SK-N-MC (cell line): ENCODE results near the gene PLAAT4.

ENCODE experiments used
- DNase-seq: peaks from one replicate; pipeline ENCODE4 v3.0.0-alpha.2; 2011; ENCODE audit warnings: low read depth, low spot score
- H3K27ac ChIP-seq: fragments of 200-600 bp; sonication (generic); 2 replicates; pipeline ENCODE4 v1.5.1; 2016; ENCODE audit warnings: mixed run types
- H3K36me3 ChIP-seq: fragments of 200-600 bp; sonication (generic); 2 replicates; pipeline ENCODE4 v1.6.1; 2017; ENCODE audit warnings: antibody characterized with exemption, low read length, mixed read lengths; ENCODE audit not compliant: insufficient read depth
- H3K4me3 ChIP-seq: fragments of 200-600 bp; sonication (generic); 2 replicates; pipeline ENCODE4 v1.5.1; 2016
- H3K9ac ChIP-seq: fragments of 200-600 bp; sonication (generic); 2 replicates; pipeline ENCODE4 v1.8.0; 2017; ENCODE audit warnings: mixed run types, mixed read lengths; ENCODE audit not compliant: insufficient read length
- H3K9me3 ChIP-seq: fragments of 200-600 bp; sonication (generic); 2 replicates; pipeline ENCODE4 v1.6.1; 2017; ENCODE audit warnings: low read depth, mild to moderate bottlenecking, antibody characterized with exemption, low read length, moderate library complexity, mixed read lengths
- EZH2 ChIP-seq: fragments of 200-600 bp; sonication (generic); IDR thresholded peaks from one replicate; pipeline ENCODE4 v1.6.1; 2017; ENCODE audit warnings: antibody characterized with exemption
- FOXP2 ChIP-seq: optimal IDR thresholded peaks from 2 replicates; pipeline ENCODE3; 2011; ENCODE audit warnings: mild to moderate bottlenecking, moderate library complexity; ENCODE audit not compliant: insufficient read depth; ENCODE audit errors: extremely low read length, control extremely low read depth
- POLR2AphosphoS5 ChIP-seq: IDR thresholded peaks from 2 replicates; pipeline ENCODE4 v1.6.1; 2012; ENCODE audit warnings: mild to moderate bottlenecking, low read depth, low read length, borderline replicate concordance

The PLAAT4 gene

GRCh38 chr11:63536669-63537292 is at the start of gene PLAAT4:
Gene PLAAT4, plus strand, starts transcription at chr11:63536808. Its CDS starts 61 bp downstream, at chr11:63536869.
- H3K4me3 ChIP-seq, result no peak within 1 kb of the TSS
- no peaks in the 10 kb centered on the region for H3K9me3 ChIP-seq
- DNase-seq, result no peak
- no peaks in the 10 kb centered on the region for H3K36me3 ChIP-seq
- TF ChIP-seq EZH2 (no peak), POLR2AphosphoS5 (no peak), FOXP2 (no peak)
- H3K9ac ChIP-seq, result peak within 1 kb of the TSS; percentile 0
- H3K27ac ChIP-seq, result no peak within 1 kb of the TSS

DNA sequence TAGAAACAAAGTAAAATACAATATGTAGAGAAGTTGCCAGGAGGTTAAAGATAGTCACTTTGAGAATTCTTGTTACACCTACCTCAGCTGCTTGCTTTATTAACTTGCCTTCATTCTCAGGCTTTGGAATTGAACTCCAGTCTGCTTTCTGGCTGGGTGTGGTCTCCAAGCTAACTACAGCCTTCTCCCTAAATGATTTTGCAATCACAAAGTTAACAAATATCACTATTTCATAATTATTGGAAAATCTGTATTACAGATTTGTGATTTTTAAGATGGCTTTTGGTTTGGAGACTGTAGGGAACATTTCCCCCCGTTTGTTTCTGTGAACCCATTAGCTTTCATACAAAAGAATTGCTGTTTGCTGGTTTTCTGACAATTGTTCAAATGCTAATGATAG is 47.8 kb upstream of the PLAAT4 start:
- TF ChIP-seq EZH2, result no peak
- no peak for TF ChIP-seq POLR2AphosphoS5
- TF ChIP-seq FOXP2, result no peak
- Histone ChIP-seq H3K27ac (no peak overlapping the region), H3K36me3 (no peaks in the 10 kb centered on the region), H3K4me3 (no peak overlapping the region), H3K9me3 (no peaks in the 10 kb centered on the region), H3K9ac (no peak overlapping the region)
- no peak for DNase-seq

DNA sequence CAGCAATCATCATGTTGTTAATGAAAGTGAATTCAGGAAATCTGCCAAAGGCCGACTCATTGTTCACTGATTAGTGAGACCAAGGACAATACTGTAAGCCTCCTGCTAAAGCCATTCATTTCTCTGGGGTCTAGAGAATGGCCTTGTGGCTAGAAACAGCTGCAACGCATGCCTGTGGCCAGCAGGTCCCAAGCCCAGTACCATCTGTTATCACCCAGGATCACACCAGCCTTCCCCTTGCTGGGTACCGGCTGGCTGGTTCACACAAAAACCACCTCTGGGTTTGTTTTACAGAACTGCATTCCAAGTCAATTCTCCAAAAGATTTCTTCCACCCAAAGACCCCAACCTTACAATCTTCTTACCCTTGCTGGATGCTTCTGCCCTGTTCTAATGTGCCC is 46.7 kb upstream of the PLAAT4 start:
- Histone ChIP-seq H3K9ac (no peak overlapping the region), H3K36me3 (no peaks in the 10 kb centered on the region), H3K27ac (no peak overlapping the region), H3K4me3 (no peak overlapping the region), H3K9me3 (no peaks in the 10 kb centered on the region)
- TF ChIP-seq EZH2 (no peak), POLR2AphosphoS5 (no peak), FOXP2 (no peak)
- no peak for DNase-seq

GRCh38 chr11:63490551-63491239 is 45.9 kb upstream of the PLAAT4 start, which contains the start of gene PLAAT5:
Gene PLAAT5, minus strand, starts transcription at chr11:63491167. Its CDS starts 133 bp downstream, at chr11:63491034.
- no peak within 1 kb of the TSS for H3K9ac ChIP-seq
- no peak for DNase-seq
- TF ChIP-seq FOXP2 (no peak), POLR2AphosphoS5 (no peak), EZH2 (no peak)
- no peak within 1 kb of the TSS for H3K27ac ChIP-seq
- no peaks in the 10 kb centered on the region for H3K36me3 ChIP-seq
- H3K4me3 ChIP-seq, result no peak within 1 kb of the TSS
- no peaks in the 10 kb centered on the region for H3K9me3 ChIP-seq

DNA sequence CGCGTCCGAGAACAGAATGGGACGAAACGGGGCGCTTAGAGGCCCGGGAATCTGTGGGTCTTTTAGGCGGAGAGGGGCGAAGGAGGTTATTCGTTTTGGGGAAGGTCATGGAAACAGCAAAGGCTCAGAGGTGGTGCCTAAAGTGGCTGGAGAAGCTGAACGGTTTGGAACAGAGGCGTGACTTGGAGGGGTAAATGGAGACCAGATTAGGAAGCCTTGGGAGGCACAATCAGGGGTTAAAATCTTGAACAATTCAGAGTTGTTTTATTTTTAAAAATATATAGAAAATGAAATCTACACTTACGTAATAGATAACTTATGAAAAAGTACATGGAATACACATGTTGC is 45.4 kb upstream of the PLAAT4 start:
- H3K27ac ChIP-seq, result no peak overlapping the region
- H3K4me3 ChIP-seq, result no peak overlapping the region
- TF ChIP-seq FOXP2 (no peak), POLR2AphosphoS5 (no peak), EZH2 (no peak)
- no peak for DNase-seq
- H3K9me3 ChIP-seq, result no peaks in the 10 kb centered on the region
- no peak overlapping the region for H3K9ac ChIP-seq
- H3K36me3 ChIP-seq, result no peaks in the 10 kb centered on the region

DNA sequence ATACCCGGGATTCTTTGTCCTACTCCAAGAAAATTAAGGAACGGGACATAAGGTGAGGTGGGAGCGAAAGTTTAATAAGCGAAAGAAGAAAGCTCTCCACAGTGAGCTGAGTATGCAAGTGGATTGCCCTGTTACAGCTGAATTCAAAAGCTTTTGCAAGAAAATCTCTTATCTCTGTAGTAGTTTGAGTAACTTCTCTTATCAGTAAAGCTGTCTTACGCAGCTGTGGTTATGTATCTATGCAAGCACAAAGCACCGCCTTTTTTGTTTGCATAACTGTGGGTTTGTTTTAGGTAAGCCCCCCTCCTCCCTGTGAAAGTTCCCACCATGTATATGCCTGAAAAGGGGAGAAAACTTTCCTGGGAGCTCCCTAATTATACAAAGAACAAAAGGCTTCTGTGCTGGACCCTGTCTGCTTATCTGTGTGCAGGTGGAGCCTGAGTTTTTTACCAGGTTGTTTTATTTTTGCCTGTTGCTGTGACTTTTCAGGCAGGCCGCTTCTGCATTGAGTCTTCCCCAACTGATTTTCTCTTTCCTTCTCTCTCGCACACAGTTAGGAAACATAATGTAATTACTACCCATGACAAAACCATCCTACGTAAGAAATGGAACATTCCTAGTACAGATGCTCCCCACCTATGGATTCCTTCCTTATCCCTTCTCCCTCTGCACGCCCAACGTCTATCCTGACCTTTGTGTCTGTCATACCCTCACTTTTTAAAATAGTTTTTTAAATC is 44.8 kb upstream of the PLAAT4 start:
- no peak for TF ChIP-seq EZH2
- TF ChIP-seq FOXP2, result no peak
- no peak for TF ChIP-seq POLR2AphosphoS5
- H3K27ac ChIP-seq, result no peak overlapping the region
- no peak overlapping the region for H3K9ac ChIP-seq
- DNase-seq, result no peak
- H3K9me3 ChIP-seq, result no peaks in the 10 kb centered on the region
- H3K4me3 ChIP-seq, result no peak overlapping the region
- H3K36me3 ChIP-seq, result no peaks in the 10 kb centered on the region

DNA sequence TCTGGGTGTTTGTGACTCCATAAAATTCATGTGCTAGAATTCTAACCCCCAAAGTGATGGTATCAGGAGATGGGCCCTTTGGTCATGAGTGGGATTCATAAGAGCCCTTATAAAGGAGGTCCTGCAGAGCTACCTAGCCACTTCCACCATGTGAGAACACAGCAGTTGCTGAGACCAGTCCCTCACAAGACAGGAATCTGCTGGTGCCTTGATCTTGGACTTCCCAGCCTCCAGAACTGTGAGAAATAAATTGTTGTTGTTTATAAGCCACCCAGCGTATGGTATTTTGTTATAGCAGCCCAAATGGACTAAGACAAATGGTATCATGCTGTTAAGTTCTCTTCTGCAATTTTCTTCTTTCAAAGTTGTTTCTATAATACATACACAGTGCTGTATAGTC is 44.2 kb upstream of the PLAAT4 start:
- H3K4me3 ChIP-seq, result no peak overlapping the region
- no peaks in the 10 kb centered on the region for H3K36me3 ChIP-seq
- no peak overlapping the region for H3K9ac ChIP-seq
- TF ChIP-seq FOXP2 (no peak), POLR2AphosphoS5 (no peak), EZH2 (no peak)
- H3K27ac ChIP-seq, result no peak overlapping the region
- no peaks in the 10 kb centered on the region for H3K9me3 ChIP-seq
- DNase-seq, result no peak

- no peak for DNase-seq
- Histone ChIP-seq H3K36me3 (no peaks in the 10 kb centered on the region), H3K9ac (no peak overlapping the region), H3K27ac (no peak overlapping the region), H3K4me3 (no peak overlapping the region), H3K9me3 (no peaks in the 10 kb centered on the region)
- no peak for TF ChIP-seq EZH2
- no peak for TF ChIP-seq FOXP2
- TF ChIP-seq POLR2AphosphoS5, result no peak
Measured at GRCh38 chr11:63493127-63493526, 43.5 kb upstream of the PLAAT4 start.
